Right atrium auricular region (tissue), 2 donors: ENCODE data around the gene GRM7. TPM values are rescaled to one million over a fixed set of nuclear protein-coding genes. Genes with fewer than 3 reads are reported as not detected.
A peak's percentile ranks its signal among the peaks of the same experiment; 100 is the strongest.

Experiments
- DNase-seq: peaks from one replicate; pipeline ENCODE4 v3.0.0-alpha.2; 2019; ENCODE audit warnings: low spot score
- H3K27ac ChIP-seq, 2 donors: fragments of 200-600 bp; sonication (generic); 1 replicate in 1 of 2; 2 replicates in 1 of 2; pipeline ENCODE4 v1.5.1; 2016 to 2019
- H3K27me3 ChIP-seq, 2 donors: fragments of 200-600 bp; sonication (generic); one replicate each; pipeline versions ENCODE4 v1.5.1 to v1.6.0; 2017 to 2019
- H3K36me3 ChIP-seq: fragments of 200-600 bp; sonication (generic); one replicate; pipeline ENCODE4 v1.5.1; 2016
- H3K4me1 ChIP-seq, 2 donors: fragments of 200-600 bp; sonication (generic); one replicate each; pipeline versions ENCODE4 v1.5.1 to v1.6.0; 2017 to 2019
- H3K4me3 ChIP-seq, 2 donors: fragments of 200-600 bp; sonication (generic); 1 replicate in 1 of 2; 2 replicates in 1 of 2; pipeline ENCODE4 v1.5.1; 2017 to 2019; ENCODE audit warnings: mild to moderate bottlenecking in 1 of 2, moderate library complexity in 1 of 2
- H3K9me3 ChIP-seq, 2 donors: fragments of 200-600 bp; sonication (generic); one replicate each; pipeline ENCODE4 v1.5.1; 2019
- CTCF ChIP-seq, 2 donors: fragments of 200-600 bp; sonication (generic); IDR thresholded peaks; one replicate each; pipeline ENCODE4 v1.5.1; 2019; ENCODE audit warnings: antibody characterized with exemption in 2 of 2
- total RNA-seq, 2 donors: library from RNA; depleted of rRNA; stranded (reverse); fragments of >200 nt; gene quantifications; one replicate each; pipeline ENCODE4 v1.1.0, GENCODE V29; 2016

The GRM7 gene
- total RNA-seq, 2 donors from 2014 or later: not detected

GRCh38 chr3:7307410-7307809 lies 446.5 kb downstream of the GRM7 start:
- TF ChIP-seq CTCF (IDR thresholded peaks at IDR 0.05): no peak
- Histone ChIP-seq H3K4me1 (peaks cover 0 to 8% of the 10 kb centered on the region in 2 donors), H3K4me3 (no peak overlapping the region), H3K9me3 (peaks cover 0 to 3% of the 10 kb centered on the region in 2 donors), H3K27me3 (no peaks in the 10 kb centered on the region), H3K27ac (no peak overlapping the region), H3K36me3 (no peaks in the 10 kb centered on the region)
- no peak for DNase-seq

GRCh38 chr3:7309641-7310102 lies 448.8 kb downstream of the GRM7 start:
- no peak for TF ChIP-seq CTCF (IDR thresholded peaks at IDR 0.05)
- Histone ChIP-seq H3K4me1 (peaks cover 0 to 8% of the 10 kb centered on the region in 2 donors), H3K27ac (peak overlapping the region in 1 of 2 donors; percentile 44), H3K27me3 (no peaks in the 10 kb centered on the region), H3K36me3 (no peaks in the 10 kb centered on the region), H3K4me3 (no peak overlapping the region), H3K9me3 (no peaks in the 10 kb centered on the region)
- DNase-seq: peak; percentile 75

- DNase-seq: no peak
- peaks cover 0 to 1% of the 10 kb centered on the region in 2 donors for H3K4me1 ChIP-seq
- H3K4me3 ChIP-seq: no peak overlapping the region
- no peaks in the 10 kb centered on the region for H3K27me3 ChIP-seq
- TF ChIP-seq CTCF (IDR thresholded peaks at IDR 0.05): no peak
- H3K27ac ChIP-seq: no peak overlapping the region
- H3K9me3 ChIP-seq: peaks cover 0 to 4% of the 10 kb centered on the region in 2 donors
- H3K36me3 ChIP-seq: no peaks in the 10 kb centered on the region
These were observed 454.1 kb downstream of the GRM7 start for GRCh38 chr3:7315037-7315436.

- H3K36me3 ChIP-seq: no peaks in the 10 kb centered on the region
These were observed 462.2 kb downstream of the GRM7 start for GRCh38 chr3:7322957-7323669.

GRCh38 chr3:7328339-7328738 lies 467.4 kb downstream of the GRM7 start:
- H3K4me3 ChIP-seq: no peak overlapping the region
- no peaks in the 10 kb centered on the region for H3K27me3 ChIP-seq
- no peak overlapping the region for H3K27ac ChIP-seq
- H3K36me3 ChIP-seq: no peaks in the 10 kb centered on the region
- TF ChIP-seq CTCF (IDR thresholded peaks at IDR 0.05): no peak
- H3K4me1 ChIP-seq: no peaks in the 10 kb centered on the region
- no peaks in the 10 kb centered on the region for H3K9me3 ChIP-seq
- no peak for DNase-seq

More at GRCh38 chr3:7322957-7323669, 462.2 kb downstream of the GRM7 start:
- no peak for TF ChIP-seq CTCF (IDR thresholded peaks at IDR 0.05)
- Histone ChIP-seq H3K4me3 (no peak overlapping the region), H3K27ac (no peak overlapping the region), H3K27me3 (no peaks in the 10 kb centered on the region), H3K4me1 (no peaks in the 10 kb centered on the region), H3K9me3 (no peaks in the 10 kb centered on the region)
- DNase-seq: no peak

- H3K4me3 ChIP-seq: no peak overlapping the region
- H3K4me1 ChIP-seq: no peaks in the 10 kb centered on the region
- TF ChIP-seq CTCF (IDR thresholded peaks at IDR 0.05): no peak
- no peak for DNase-seq
- no peaks in the 10 kb centered on the region for H3K27me3 ChIP-seq
- no peak overlapping the region for H3K27ac ChIP-seq
- no peaks in the 10 kb centered on the region for H3K9me3 ChIP-seq
- no peaks in the 10 kb centered on the region for H3K36me3 ChIP-seq
These were observed 471.8 kb downstream of the GRM7 start for GRCh38 chr3:7332696-7333095.
